Activated gamma-delta T cell treated with Interleukin-2 at 50 U/mL for 16 hours (primary cell): ENCODE results near the gene KCNA5.

Experiments used
- DNase-seq: peaks from one replicate; pipeline ENCODE4 v3.0.0-alpha.2; 2020

KCNA5 gene

DNA sequence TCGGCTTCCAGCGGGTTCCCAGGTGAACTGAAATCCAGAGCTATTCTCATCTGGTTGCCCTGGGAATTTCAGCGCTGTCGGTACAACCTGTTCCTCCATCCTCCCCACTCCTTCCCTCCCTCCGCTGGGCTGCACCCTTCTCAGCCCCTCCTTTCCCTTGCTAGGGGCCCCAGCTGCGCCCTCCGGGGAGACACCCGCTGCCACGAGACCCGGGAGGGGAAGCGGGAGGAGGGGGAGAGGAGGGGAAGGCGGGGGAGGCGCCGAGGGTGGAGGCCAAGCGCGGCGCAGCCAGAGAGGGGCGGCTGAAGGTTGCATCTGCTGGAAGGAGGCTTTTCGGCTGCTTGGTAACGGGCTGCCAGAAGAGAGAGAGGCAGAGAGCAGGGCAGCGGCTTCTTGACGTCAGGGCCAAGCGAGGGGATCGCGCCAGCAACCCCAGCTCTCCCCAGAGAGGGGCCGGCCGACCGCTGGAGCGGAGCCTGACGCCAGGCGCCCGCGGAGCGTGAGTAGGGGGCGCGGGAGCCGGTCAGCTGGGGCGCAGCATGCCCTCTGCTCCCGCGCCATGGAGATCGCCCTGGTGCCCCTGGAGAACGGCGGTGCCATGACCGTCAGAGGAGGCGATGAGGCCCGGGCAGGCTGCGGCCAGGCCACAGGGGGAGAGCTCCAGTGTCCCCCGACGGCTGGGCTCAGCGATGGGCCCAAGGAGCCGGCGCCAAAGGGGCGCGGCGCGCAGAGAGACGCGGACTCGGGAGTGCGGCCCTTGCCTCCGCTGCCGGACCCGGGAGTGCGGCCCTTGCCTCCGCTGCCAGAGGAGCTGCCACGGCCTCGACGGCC is at the start of gene KCNA5:
KCNA5 (plus strand) TSS at position 291 of the 831 bp plus-strand sequence; CDS start at position 560, 269 bp downstream.
- no peak for DNase-seq

DNA sequence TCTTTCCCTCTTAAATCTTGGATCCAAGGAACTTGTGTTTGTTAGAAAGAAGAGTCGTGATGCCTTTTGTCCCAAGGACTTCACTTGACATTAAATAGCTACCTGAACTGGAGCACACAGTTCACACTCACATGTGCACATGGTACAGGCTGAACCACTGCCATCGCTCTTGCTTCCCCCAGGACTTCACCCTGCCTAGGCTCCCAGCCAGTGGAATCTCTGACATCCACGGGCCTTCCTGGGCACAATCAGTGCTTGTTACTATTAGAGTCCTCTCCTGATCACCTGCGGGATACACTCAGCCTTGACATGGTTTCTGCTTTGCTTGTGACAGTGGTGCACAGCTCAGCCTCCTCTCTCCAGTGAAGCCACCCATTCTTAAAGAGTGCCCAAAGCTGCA is 49.1 kb upstream of the KCNA5 start:
- no peak for DNase-seq

DNA sequence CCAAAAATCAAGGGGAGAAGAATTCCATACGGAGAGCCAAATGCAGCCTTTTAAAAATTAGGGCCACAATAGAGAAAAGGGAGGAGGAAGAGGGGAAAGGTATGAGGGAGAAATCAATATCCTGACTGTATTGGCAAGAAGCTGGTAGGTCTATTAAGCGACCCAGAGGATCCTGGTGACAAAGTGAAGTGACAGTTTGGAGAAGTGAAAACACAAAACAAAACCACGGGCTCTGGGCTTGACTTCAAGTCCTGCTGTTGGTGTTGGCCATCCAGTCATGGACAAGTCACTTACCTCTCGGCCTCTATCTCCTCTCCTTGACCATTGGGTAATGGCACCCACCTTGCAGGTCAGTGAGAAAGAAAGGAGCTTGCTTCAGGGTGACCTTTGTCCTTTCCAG is 47.0 kb upstream of the KCNA5 start:
- no peak for DNase-seq

DNA sequence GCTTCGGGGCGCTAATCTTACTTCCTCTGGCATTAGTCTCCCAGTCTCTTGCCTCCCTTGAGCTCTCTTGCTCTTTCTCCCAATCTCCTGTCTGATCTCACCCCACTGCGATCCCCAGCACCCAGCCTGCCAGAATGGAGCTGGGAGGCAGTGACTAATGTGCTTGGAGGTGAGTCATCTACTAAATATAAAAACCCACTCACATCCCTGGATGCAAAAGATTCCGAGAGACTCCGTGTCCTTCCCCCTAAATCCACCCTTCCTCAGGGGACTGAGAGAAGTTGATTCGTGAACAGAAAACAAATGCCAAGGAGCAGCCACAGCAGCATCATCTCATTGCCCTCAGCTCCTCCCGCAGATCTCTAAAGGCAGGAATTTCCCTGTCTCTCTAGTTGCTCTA is 45.7 kb upstream of the KCNA5 start:
- no peak for DNase-seq

DNA sequence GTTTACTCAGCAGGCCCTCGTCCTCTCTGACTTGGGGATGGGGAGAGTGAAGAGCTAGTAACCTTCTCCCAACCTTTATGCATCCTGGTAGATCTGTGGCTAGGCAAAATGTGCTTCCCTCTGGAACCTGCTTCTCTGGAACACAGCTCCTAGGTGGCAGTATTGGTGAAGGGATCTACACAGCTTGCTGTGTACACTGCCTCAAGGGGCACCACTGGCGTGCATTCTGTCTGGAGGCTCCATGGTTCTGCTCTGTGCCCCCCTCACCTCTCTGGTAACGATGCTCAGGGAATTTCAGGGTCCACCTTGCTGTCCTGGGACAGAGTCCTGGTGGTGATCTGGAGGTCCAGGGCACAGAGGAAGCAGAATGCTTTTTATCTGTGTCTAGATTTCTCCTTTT is 43.5 kb upstream of the KCNA5 start:
- no peak for DNase-seq

DNA sequence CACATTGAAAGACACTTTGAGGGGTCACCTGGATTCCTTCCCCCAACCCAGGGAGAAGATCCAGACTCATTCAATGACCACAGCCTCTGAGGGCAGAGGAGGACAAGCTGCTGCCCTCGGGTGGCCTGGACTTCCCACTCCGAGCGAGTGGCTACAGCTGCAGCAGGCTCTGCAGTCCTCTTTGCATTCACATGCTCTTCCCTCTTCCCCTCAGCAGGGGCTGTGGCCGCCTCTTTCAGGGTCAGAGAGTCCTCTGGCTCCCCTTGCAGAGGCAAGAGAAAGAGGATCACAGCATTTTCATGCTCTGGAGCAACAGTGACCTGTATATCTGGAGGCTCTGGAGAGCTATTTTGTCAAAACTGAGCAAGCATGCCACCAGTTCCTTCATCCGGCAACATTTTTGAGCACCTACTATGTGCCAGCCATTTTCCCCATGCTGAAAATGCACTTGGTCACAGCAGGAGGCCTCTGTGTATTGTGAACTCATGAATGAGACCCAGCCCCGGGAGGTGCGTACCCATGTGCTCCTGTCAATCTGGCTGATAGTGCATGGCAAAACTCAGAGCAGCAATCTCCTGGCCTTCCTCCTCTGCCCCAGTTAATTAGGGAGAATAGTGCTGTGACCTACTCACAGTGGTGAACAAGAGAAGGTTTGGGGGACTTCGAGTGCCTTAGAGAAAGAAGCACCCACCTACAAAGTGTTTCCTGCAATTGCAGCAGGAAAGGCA is 42.9 kb upstream of the KCNA5 start:
- DNase-seq, result no peak

DNA sequence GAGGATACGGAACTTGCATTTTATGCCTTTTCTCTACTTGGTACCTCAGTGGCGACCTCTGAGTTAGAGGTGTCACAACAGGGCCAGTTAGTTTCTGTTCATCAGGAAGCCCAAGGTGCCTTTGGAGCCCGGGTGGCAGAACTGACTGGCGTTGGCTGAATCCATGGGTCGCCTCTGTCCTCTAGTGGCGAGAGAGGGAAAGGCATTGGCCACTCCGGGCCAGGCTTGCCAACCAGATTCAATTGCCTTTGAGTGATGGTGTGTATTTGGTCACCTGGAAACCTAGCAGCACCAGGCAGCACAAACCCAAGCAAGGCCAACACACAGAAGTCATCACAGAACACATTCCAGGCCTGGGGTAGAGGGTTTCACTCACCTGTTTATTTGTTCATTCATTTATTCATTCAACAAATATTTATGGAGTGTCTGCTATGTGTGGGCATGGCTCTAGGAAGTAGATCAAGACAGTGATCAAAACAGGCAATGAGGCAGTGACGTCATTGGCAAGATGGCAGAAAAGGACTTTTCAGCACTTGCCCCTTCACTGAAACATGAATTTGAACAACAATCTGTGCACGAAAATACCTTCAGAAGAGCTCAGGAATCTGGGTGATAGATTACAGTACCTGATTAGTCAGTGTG is 40.5 kb upstream of the KCNA5 start:
- DNase-seq, result peak; percentile 5

DNA sequence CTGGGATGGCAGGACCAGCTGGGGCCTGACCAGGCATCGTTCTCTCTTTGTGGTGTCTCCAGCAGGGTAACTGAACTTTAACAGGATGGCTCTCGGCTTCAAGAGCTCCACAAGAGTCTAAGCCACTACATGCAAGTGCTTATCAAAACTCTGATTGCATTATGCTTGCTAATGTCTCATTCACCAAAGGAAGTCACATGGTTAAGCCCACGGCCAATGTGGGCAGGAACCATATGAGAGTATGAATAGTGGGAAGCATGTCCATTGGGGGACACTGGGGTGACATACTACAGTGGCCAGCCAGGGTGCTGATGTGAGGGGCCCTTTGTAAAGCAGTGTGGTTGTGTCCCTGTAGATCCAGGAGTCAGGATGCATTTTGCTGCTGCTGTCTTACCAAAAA is 35.0 kb upstream of the KCNA5 start:
- DNase-seq, result no peak

DNA sequence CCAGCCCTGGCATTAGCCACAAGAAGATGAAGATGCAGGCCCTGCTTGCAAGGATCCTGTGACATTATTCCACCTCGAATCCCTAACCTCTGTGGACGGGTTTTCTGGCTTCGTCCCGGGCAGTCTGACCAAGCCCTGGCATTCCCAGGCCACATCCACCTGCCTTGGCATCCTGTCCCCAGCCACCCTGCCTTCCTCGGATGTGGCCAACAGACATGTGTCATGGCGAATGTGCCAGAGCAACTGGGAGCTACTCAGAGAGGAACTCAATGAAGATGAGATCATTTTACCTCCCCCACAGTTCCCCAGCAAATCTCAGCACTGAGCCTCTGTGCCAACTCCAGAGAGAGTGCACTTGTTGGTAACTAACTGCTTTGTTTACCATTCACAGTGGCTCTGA is 33.5 kb upstream of the KCNA5 start:
- no peak for DNase-seq

DNA sequence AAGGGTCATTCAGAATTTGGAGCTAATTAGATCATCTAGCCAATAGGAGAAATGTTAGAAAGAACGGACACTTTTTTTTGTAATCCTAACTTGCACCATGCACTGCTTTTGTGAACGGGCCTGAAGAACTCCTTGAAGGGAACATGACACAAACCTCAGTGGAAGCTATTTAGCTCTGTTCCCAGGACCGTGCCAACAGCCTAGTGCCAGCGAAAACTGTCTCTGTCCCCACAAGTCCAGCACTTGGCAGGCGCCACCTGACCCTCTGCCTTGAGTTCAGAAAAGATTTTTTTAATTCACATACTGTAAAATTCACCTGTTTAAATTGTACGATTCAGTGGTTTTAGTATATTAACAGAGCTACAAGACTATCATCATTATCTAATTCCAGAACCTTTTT is 31.3 kb upstream of the KCNA5 start:
- DNase-seq, result no peak

DNA sequence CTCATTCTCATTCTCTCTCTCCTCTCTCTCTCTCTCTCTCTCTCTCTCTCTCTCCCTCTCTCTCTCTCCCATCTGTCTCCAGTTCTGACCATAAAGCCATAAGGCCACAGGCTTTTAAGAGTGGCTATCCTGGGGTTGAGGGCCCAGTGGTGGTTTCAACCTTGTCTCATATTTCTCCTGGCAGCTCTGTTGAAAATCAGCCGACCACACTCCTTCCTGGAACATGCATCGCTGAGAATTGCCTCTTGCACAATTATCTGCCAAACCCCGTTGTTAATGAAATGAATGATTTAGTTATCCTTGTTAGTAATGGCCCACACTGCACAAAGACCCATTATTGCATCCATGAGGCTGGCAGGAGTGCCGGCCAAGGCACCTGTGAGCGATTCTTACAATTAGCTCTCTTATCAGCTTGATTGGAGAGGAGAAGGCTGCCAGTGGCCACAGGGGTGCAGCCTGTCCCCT is 30.4 kb upstream of the KCNA5 start:
- no peak for DNase-seq

DNA sequence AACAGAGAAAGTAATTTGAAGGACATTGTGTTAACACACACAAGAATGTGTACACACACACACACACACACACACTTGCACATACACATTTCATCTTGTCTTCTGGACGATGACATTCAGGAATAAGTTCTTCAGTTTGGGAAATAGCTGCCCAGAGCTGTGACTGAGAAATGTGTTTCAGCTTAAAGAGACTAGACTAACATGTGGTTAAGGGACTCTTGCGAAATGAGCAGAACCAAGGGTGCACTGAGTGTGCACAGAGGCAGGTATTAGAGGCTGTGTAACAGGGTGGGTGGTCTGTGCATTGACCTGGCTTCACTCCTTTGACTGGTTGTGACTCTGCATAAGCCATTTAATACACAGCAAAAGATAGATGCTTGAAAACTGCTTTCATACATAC is 29.4 kb upstream of the KCNA5 start:
- no peak for DNase-seq

DNA sequence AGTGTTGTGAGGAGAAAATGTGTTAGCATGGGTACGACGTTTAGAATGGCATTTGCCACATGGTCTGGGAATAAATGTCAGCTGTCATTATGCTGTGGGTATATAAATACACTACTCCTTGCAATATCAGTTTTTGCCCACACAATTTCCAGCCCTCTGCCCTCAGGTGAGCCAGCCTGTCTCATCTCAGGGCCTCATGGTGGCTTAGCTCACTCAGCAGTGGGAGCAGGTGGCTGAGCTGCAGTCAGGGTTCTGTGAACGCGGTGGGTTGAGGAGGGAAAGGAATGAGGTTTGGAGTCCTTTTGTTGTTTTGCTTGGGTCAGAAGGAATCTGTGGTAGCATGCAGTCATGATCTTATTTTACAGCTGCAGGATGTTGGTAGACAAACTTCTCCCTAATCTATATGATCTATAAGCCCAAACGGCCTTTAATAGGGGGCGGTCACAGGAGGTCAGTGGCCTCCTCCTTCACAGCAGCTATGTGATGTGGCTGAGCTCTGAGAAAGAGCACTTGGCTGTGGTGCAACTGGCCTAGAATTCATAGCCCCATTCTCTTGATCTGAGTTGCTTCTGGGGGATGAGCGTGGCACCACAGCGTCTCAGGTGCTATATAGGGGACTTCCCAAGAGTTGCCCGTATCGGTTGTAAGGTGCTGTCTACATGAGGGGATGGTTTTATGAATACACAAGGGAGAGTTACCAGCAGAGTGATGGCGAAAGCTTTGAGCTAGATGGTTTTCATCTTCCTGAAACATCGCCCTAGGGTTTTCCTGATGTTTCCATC is 27.8 kb upstream of the KCNA5 start:
- no peak for DNase-seq

DNA sequence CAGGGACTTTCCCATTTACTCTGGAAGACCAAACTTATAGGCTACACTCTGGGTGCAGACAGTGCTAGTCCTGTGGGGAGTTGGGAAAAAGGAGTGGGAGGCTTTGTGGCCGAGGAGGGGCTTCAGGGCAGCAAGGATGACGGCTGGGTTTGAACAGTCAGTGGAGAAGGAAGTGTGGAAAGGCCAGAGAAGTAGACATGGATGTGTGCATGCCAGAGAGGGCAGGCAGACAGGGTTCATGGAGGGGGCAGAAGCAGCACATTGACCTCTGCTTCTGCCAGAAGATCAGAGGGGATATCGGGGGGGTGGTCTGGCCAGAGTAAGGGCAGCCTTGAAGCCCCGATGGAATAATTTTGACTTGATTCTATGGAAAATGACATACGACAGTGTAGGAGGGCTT is 27.2 kb upstream of the KCNA5 start:
- DNase-seq, result no peak

DNA sequence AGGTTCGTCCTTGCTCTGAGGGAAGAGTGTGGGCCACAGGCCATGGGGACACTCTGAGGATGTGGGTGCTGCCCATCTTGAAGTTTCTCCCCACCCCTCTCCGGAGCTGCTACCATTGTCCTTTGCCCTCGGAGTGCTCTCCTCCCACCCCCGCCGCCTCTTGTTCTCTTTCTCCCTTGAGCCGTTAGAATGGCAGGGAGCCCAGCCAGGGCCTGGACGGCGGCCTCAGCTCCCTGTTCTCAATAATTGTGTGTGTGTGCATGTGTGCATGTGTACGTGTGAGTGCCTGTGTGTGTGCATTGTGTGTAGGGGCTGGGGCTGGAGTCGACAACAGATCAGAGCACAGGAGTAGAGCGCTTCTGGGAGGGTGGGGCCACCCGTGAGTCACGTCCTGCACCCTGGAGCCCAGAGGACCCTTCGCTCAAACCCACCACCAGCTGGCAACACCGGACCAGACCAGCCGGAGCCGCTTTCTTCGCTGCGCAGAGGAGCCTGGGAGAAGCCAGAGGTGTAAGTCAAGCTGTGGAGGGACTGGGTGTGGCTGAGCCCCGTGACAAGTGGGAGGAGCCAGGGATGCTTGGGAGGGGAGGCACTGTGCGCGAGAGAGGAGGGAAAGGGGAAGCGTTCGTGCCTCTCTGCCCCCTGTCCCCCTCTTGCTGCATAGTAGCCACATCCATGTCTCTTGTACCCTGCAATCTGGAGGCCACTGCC is 25.9 kb upstream of the KCNA5 start:
- DNase-seq, result no peak

DNA sequence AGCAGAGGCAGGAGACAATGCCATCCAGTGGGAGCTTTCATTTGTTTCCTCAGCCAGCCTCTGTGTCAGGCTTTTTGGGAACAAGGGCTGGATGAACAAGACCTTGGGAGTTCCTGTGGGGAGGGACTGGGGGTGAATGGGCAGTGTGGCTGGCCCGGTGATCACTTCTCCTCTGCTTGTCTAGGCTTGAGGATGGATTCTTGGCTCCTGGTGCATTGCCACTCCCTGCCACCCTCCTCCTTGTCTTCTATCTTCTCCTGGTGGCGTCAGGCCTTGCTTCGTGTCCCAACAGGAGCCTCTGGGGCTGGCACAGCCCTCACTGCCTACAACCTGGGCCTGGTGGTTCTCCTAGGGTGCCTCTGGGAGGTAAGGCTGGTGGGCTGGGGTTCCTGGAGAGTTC is 25.0 kb upstream of the KCNA5 start:
- no peak for DNase-seq

DNA sequence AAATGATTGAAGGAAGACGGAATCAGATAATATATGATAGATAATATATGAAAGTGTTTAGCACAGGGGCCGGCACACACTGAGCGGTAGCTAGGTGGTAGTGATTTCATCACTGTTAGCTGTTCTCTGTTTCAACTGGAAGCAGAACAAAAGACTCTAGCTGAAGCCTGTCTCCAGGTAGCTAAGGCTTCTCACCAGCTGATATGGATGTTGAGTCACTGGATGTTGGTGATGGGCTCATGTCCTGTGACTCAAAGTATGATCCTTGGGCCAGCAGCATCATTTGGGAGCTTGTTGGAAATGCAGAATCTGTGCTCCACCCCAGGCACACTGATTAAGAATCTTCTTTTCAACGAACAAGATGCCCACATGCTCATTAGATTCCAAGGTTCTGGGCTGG is 21.7 kb upstream of the KCNA5 start:
- no peak for DNase-seq

DNA sequence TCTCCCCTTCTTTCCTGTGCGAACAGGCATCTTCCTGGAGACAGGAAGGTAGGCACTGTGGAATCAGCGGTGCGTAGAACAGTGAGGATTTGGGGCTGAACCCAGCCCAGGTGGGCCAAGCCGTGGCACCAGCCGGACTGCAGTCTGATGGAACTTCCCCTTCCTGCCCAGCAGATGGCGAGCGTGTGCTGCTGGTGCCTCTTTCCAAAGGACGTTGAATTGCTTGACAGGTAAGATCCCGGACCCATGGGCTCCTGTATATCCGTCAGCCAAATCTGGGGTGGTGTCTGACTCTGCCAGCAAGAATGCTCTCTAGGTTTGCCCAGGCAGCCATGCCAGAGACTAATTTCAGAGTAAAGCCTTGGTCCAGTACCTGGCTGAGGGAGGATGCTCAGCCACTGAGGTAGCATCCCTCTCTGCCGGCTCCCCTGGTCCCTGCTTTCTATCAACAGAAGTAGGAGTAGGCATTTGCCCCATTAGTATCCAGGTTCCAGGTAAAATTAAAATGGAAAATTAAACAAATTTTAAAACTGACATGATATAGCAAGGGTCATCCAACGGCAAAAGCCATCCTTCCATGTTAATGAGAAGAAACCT is 21.1 kb upstream of the KCNA5 start:
- DNase-seq, result no peak

DNA sequence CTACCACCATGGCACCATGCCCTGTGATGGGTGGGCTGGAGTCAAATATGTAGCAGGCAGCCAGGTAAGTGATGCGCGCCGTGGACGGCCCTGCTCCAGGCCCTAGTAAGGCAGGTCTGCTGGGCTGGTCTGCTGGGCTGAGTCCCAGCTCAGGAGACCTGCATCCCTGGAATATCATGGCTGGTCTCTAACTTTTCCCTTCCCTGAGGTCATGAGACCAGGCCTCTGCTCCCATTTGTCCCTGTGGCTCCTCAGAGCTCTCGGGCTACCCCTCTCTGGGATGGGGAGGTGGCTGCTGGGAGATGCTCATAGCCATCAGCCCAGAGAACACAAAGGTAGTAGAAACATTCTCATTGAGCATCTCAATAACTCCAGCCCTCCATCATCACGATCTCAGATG is 19.8 kb upstream of the KCNA5 start:
- DNase-seq, result no peak

DNA sequence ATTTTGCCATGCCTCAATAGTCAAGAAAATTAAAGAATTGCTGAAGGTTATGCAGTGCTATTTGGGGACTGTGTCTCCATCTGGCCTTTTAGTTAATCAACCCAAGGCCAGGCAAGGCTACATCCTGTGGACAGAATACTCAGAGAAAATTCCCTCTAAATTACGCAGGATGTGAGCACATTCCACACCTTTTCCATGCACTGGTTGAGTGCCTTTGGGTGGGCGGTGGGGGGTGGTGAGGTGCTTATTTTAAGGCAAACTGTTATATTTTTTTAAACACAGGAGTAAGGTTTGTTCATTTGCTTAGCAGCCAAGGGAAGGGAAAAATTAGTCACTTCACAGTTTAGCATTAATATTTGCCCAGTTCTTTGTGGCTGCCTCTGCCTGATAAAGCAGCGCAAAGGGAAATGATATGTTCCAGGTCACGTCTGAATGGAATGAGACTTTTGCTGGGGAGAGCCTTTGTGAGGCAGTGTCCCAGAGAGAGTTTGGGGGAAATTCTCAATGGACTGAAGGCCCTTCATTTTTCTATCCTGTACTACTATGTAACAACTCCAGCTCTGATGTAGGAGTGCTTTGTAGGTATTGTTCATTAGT is 17.2 kb upstream of the KCNA5 start:
- no peak for DNase-seq

DNA sequence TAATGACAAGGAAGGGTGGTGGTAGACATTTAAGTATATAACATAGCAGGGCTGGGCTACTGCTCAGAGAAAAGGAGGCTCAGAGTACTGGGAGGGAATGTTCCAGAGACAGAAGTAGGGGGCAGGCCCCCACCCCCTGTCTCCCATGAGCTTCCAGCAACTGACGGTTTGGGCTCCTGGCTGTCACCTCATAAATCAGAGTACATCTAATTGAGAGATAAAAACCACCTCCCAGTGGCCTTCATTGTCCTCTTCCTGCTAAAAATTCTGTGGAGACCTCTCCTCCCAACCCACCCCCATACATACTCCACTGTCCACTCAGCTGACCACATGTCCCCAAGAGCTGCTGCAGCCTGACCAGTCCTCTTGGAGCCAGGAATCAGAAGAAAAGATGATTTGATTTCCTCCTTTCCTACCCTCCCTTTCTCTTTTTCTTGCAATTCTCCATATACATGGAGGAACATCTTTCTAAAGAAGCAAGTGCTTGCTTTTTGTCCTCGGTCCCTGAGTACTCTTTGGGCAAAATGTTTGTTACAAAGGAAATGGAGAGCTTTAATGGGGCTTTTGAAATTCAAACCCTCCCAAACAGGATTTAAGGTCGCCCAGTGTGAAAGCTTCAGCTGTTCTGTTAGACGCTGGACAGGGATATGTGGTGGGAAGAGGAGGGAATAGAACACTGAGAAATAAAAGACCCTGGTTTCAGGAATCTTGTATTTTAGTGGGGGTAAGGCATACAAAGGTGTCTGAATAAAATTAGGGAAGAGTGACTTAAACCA is 16.4 kb upstream of the KCNA5 start:
- DNase-seq, result no peak
